Neural progenitor cell (in vitro differentiated cells): ENCODE data around the gene HDDC2.
"Not testable (repeated sequence)": the region's sequence is repeated elsewhere in the genome, so short reads cannot be mapped to it uniquely, and the experiment has no call there.

ENCODE experiments used
- EZH2 ChIP-seq: fragments of 200-600 bp; sonication (generic); IDR thresholded peaks from 2 replicates; pipeline ENCODE4 v1.6.1; 2017; ENCODE audit warnings: antibody characterized with exemption, mild to moderate bottlenecking, moderate library complexity
- EZH2phosphoT487 ChIP-seq: fragments of 200-600 bp; sonication (generic); IDR thresholded peaks from 2 replicates; pipeline ENCODE4 v1.6.1; 2017; ENCODE audit warnings: antibody characterized with exemption
- TF ChIP-seq, protein P1 (sequence below): fragments of 200-600 bp; sonication (generic); IDR thresholded peaks from 2 replicates; pipeline ENCODE4 v1.5.1; 2017; ENCODE audit warnings: antibody characterized with exemption, mild to moderate bottlenecking

DNA sequence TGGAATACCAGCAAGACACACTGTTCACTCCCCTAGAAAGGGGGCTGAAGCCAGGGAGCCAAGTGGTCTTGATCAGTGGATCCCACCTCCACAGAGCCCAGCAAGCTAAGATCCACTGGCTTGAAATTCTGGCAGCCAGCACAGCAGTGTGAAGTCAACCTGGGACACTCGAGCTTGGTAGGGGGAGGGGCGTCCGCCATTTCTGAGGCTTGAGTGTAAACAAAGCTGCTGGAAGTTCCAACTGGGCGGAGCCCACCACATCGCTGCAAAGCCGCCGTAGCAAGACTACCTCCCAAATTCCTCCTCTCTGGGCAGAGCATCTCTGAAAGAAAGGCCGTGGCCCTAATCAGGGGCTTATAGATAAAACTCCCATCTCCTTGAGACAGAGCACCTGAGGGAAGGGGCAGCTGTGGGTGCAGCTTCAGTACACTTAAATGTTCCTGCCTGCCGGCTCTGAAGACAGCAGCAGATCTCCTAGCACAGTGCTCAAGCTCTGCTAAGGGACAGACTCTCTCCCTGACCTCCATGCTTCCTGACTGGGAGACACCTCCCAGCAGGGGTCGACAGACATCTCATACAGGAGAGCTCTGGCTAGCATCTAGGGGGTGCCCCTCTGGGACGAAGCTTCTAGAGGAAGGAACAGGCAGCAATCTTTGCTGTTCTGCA is 21.3 kb downstream of the HDDC2 start:
- TF ChIP-seq, protein P1, sequence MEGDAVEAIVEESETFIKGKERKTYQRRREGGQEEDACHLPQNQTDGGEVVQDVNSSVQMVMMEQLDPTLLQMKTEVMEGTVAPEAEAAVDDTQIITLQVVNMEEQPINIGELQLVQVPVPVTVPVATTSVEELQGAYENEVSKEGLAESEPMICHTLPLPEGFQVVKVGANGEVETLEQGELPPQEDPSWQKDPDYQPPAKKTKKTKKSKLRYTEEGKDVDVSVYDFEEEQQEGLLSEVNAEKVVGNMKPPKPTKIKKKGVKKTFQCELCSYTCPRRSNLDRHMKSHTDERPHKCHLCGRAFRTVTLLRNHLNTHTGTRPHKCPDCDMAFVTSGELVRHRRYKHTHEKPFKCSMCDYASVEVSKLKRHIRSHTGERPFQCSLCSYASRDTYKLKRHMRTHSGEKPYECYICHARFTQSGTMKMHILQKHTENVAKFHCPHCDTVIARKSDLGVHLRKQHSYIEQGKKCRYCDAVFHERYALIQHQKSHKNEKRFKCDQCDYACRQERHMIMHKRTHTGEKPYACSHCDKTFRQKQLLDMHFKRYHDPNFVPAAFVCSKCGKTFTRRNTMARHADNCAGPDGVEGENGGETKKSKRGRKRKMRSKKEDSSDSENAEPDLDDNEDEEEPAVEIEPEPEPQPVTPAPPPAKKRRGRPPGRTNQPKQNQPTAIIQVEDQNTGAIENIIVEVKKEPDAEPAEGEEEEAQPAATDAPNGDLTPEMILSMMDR = not testable (repeated sequence)
- not testable (repeated sequence) for TF ChIP-seq EZH2, EZH2phosphoT487
